Astrocyte of the hippocampus (primary cell): Measurements from ENCODE around the gene NT5C1B.

Experiments used
- DNase-seq: peaks from one replicate; pipeline ENCODE4 v3.0.0; 2011; ENCODE audit warnings: low read depth, low spot score

NT5C1B gene

DNA sequence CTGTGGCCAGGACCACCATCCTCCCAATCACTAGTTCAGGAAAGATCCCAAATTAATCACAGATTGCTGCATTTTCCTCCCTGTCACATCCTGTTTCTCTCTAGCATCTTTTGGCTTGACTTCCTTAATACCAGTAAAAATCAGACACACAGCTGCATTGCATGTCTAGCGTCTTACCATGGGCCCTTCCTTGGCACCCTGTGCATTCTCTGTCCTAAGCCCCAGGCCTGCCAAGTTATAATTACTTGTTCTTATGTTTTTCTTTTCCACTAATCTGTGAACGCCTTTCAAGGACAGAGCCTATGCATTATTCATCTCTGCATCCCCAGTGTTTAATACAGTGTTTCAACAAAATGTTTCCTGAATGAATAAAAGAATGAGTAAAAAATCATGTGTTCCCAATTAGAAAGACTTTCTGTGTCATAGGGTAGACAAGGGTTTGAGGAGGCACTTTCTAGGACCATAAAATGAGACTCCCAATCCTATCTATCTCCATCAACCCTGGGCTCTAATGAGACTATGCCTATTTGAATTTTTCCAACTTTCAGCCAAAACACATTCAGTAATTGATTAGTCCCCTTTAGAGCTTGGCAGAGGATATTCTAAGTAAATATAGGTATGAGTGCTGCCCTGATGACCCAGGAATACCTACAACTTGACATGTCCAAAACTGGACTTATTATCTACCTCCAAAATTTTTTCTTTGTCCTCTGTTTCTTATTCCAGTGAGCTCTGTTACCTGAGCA lies 10.3 kb upstream of the NT5C1B start:
- DNase-seq, result peak; percentile 48

- peak; percentile 7 for DNase-seq
These were observed 9.6 kb upstream of the NT5C1B start for GRCh38 chr2:18598848-18599484.

DNA sequence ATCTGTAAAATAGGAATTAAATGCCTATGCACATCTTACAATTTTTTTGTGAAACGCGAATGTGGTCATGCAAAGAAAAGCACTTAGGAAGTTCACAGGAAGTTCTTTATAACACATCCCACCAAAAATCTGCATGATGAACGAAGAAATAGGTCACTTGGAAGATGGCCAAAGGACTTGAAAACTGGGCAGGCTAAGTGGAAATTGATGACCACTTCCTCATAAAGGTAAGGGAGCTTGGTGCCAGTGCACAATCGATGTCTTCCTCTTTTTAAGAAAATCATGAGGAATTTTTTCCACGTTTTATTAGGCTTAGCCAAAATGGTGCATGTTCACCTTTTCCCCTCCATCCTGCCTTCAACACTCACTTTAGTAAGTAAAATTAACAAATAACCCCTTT lies 8.2 kb upstream of the NT5C1B start:
- DNase-seq, result no peak

DNA sequence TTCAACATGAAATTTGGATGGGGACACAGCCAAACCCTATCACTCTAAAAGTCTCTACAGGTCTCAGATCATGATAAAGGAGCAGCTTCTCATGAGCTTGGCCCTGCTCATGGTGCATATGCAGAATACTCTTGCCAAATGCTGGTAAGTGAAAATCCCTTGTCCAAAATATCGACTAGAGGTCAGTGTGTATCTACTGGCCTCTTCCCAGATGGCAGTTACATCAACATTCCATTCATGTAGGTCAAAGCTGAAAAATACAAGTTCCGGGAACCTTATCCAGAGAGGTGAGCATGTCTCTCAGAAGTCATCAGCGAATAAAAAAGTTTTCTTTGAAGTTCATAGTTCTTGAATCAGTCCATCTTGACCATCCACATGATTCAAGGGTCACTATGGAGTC lies 7.6 kb upstream of the NT5C1B start:
- no peak for DNase-seq

DNA sequence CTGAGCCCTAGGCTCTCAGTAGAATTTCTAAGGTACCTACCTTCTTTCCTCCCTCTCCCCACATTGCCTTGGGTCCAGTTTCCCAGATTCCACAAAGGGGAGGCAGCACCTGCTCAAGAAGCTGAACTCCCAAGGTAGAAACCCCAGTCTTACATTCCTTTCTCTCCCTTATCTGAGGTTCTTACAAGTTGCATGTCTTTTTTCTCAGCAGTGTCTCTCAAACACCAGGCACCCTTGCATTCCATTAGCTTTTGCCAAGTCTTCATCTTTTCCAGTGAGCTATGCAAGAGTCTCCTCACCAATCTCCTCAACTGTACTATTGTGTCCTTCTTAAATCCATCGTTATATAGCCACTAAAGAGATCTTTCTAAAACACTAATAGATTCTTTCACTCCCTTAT lies 4.1 kb upstream of the NT5C1B start:
- no peak for DNase-seq

DNA sequence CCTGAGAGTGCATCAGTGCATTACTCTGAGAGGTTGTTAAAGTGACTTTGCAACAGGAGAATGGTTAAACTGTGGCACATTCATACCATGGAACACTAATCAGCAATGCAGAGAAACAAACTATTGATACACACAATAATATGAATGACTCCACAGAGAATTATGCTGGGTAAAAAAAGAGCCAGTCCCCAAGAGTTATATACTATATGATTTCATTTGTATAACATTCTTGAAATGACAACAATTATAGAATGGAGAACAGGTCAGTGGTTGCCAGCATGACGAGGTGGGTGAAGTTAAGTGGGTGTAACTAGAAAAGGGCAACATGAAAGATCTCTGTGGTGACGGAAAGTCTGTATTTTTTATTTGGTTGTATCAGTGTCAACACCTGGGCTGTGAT lies 3.0 kb upstream of the NT5C1B start:
- no peak for DNase-seq

DNA sequence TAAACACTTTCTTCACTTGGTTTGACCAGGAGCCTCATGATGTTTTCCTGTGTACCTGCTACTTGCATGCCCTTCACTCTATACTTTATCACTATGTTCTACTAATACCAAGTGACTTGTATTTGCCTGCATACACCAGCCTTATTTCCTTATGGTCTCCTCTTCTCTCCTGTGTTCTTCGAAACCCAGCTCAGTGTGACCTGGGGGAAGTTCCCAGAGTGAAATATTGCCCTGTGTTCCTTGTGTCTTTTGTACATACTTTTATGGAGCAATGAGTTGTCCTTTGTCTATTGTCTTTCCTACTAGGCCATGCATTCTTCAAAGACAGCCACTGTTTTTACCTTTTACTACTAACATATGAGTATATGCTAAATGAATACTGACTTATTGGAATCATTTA lies 567 bp downstream of the NT5C1B start:
- DNase-seq, result no peak

GRCh38 chr2:18588049-18588448 lies 1.3 kb downstream of the NT5C1B start:
- DNase-seq, result no peak

DNA sequence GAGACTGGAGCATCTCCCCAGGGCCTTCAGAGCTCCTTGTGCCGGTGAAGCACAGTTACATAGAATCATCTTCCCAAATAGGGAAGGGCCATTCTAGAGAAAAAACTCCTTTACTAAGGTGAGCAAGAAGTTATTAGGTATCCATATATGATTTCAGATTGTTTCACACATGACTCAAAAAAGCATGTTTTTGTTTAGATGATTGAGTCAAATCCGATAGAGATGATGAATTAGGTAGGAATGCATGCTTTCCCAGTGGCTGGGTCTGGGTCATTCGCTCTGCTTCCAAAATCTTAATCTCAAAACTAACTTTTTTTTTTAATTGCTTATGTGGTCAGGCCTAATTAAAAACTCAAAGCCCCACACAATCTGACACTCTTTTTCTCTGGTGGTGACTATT lies 3.8 kb downstream of the NT5C1B start:
- DNase-seq, result no peak

GRCh38 chr2:18584608-18584954 lies 4.8 kb downstream of the NT5C1B start:
- no peak for DNase-seq

DNA sequence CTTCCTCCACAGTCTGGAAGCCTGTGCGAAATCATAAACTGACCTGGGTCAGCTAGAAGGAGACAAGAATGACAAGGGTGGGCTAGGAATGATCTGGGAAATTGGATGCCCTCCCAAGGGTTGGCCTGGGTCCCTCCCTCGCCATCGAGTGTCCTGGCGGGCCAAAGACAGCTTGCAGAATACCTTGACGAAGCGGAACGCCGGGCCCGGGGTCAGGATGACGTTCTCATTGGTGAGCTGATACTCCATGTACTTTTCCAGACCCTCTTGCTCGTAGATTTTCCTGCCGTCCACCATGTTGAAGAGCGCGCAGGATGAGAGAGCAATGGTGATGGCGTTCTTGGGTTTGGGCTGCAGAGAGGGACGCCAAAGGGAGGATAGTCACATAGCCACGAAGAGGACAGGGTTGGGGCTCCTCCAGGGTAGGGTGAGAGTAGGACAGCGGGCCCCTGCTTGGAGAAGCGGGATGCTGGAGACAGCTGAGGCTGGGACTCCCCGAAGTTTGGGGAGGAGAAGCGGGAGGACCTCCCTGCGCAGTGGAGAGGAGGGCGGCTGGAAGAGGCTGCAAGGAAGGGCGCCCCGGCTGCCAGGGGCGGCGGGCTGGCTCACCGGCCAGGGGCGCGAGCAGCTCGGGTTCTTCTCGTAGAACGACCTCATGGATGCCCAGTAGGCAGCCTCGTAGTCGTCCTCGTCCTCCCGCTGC lies 5.3 kb downstream of the NT5C1B start:
- DNase-seq, result no peak

- DNase-seq, result no peak
These were observed 8.8 kb downstream of the NT5C1B start for GRCh38 chr2:18580606-18581005.

DNA sequence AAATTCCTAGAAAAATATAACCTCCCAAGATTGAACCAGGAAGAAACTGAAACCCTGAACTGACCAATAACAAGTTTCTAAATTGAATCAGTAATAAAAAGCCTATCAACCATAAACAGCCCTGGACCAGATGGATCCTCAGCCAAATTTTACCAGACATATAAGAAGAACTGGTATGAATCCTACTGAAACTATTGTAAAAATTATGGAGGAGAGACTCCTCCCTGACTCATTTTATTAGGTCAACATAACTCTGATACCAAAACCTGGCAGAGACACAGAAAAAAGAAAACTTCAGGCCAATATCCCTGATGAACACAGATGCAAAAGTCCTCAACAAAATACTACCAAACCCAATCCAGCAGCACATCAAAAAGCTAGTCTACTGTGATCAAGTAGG lies 11.3 kb downstream of the NT5C1B start:
- DNase-seq, result no peak

- no peak for DNase-seq
These were observed 23.1 kb downstream of the NT5C1B start for GRCh38 chr2:18566145-18566769.

DNA sequence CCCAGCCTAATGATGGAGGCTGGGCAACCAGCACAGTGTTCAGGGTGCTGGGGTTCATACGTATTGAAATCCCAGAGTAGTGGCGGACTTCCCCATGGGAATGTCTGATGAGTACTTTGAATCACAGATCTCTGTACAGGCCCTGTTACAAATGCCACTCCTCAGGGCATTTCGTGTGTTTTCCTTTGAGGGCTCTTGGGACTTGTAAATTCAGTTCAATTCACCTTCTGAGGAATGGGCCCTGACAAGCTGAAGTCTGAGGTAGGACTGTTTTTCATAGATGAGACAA lies 28.6 kb downstream of the NT5C1B start:
- no peak for DNase-seq

- peak; percentile 97 for DNase-seq
These were observed 29.2 kb downstream of the NT5C1B start, which contains the start of gene RDH14 for GRCh38 chr2:18560031-18560796. TSS of gene RDH14 (minus strand) at chr2:18560653. CDS start at chr2:18560572, 81 bp downstream.

DNA sequence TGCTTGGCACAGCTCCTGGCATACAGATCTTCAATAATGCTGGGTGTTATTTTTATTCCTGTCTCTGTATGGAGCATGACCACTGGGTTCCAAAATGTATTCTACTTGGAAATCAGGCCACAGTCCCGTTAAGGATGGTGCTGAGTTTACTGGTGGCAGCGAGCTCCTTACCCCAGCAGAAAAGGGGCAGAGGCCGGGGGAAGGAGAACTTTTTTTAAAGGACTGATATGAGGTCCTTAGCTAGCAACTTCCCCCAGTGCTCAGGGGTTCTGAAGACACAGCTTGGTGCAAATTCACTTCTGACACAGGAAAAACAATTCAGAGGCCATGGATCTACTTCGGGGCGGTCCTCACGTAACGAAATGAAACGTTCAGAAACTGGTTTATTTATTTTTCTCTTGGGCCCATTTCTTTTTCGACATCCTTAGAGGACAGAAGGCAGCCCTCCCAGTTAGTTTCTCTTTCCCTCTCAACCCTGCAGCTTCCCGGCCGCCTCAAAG lies 29.8 kb downstream of the NT5C1B start:
- no peak for DNase-seq

DNA sequence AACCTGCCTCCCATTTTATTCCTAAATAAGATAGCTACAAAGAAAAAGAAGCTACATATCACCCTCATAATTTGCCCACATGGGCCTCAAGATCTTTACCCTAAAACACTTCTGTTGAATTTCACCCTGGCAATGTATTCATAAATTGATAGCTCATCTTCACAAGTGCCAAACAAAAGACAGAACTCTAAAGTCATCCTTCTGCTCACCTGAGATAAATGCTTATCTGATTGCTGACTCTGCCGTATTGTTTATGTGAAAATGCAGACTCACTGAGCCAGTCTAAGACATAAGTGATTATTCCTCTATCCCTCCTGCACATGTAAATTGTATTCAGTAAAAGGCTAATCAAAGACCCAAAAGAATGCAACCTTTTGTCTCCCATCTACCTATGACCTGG lies 30.9 kb downstream of the NT5C1B start:
- DNase-seq, result no peak

GRCh38 chr2:18557121-18557520 lies 32.2 kb downstream of the NT5C1B start:
- DNase-seq, result no peak

DNA sequence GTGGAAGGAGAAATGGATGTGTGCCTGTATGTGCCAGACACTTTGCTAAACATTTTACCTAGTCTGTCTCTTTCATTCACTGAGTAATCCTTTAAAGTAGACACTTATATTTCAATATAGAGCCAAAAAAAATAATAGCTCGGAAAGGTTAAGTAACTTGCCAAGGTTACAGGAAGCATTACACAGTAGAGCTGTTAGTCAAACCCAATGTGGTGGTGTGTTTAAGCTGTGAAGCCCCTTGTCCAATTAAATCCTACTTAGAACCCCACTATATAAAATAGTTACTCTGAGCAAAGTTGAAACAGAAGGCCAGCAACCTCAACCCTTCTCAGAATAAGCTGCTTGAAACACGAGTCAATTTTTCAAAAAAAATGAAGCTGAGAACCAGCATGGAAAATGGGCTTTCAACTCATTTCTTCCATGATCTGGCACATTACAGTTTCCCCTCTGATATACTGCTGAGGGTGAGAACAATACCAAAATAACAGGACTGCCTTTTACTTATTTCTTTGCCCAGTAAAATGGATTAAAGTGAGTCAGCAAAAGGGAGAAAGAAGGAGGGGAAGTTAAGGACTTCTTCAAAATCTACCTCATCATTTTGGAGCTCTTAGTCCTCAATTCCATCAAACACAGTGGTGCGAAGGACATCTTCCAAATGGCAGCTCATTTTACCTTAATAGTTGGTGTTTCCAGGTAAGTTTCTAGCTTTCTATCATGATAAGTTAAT lies 36.9 kb downstream of the NT5C1B start:
- DNase-seq, result peak; percentile 19

DNA sequence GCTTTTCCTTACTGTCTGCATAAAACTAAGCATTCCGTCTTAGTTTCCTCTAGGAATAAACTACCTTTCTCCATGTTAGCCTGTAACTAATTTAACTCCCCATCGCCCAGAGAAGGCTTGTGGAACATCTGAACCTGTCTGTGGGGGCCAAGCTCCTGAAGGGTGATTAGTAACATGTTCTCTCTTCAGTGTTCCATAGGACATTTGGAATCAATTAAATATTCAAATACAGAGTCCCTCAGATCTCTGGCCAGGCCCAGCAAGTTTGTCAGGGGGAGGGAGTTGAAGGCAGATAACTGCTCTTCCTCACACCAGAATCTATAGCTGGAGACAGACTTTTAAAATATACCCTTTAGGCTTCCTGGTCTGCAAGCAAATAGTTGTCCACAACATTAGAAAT lies 37.7 kb downstream of the NT5C1B start:
- DNase-seq, result no peak
